ENCODE data around the gene CRYAB. TPM values are rescaled to one million over a fixed set of nuclear protein-coding genes. Genes with fewer than 3 reads are reported as not detected.

CRYAB gene
- total and polyA plus RNA-seq, 2 of the 4 experiments (the other 2 are of a cell fraction), result 6.5 to 19.5 TPM

DNA sequence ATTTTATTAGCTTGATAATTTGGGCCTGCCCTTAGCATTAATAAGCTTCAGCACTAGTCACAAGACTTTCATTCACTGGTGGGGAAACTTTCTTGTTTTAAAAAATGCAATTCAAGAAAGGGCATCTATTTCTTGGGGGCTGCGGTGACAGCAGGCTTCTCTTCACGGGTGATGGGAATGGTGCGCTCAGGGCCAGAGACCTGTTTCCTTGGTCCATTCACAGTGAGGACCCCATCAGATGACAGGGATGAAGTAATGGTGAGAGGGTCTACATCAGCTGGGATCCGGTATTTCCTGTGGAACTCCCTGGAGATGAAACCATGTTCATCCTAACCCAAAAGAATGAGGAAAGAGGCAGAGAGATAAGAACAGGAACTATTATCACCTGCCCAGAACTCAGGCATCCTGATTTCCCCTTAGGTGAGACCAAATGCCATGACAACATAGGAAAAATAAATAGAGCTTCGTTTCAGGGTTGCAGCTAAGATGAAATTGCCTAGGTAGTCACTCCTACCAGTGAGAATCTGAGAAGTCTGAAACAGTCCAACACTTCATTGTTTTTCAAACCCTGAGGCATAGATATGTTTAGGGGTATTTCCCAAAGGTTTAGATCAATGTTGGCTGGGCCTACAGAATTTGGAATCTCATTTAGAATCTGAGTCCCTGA, 2.8 kb downstream of the CRYAB start:
- Histone ChIP-seq H2BK15ac (ENCODE audit: low read depth, low read length) (no peak overlapping the region), H3K27ac (ENCODE audit: insufficient read depth, low read length) (no peak overlapping the region), H3K4me1 (ENCODE audit: control insufficient read depth, insufficient read depth, low read length) (peaks cover 32% of the 10 kb centered on the region), H3K27me3 (ENCODE audit: control insufficient read depth, insufficient read depth, low read length) (no peaks in the 10 kb centered on the region), H2AFZ (replicated peaks; ENCODE audit: low read length, poor library complexity) (no peak overlapping the region), H3K56ac (ENCODE audit: extremely low read depth, insufficient read depth, low read length) (no peak overlapping the region), H3K79me1 (ENCODE audit: low read depth in 1 of 2, low read length in 2 of 2) (peaks cover 0 to 13% of the 10 kb centered on the region in 2 experiments; a peak in 2 of 4 replicates), H3K4ac (ENCODE audit: low read depth, low read length) (no peak overlapping the region), H3K9me1 (ENCODE audit: insufficient read depth, low read length) (peaks cover 13% of the 10 kb centered on the region), H3K9me3 (ENCODE audit: control insufficient read depth, insufficient read depth, low read length) (no peaks in the 10 kb centered on the region), H4K20me1 (ENCODE audit: insufficient read depth, low read length) (no peaks in the 10 kb centered on the region), H3K9ac (ENCODE audit: low read depth, low read length) (no peak overlapping the region), H2BK120ac (ENCODE audit: low read depth, low read length) (no peak overlapping the region), H2AK5ac (ENCODE audit: low read depth, low read length) (no peak overlapping the region), H3K18ac (ENCODE audit: low read depth, low read length) (no peak overlapping the region), H3K36me3 (ENCODE audit: control insufficient read depth, insufficient read depth, low read length) (no peaks in the 10 kb centered on the region), H3K23ac (ENCODE audit: low read depth, low read length) (no peak overlapping the region), H3K14ac (replicated peaks; ENCODE audit: low read depth, low read length) (no peak overlapping the region), H4K91ac (ENCODE audit: insufficient read depth, low read depth, low read length) (no peak overlapping the region), H2BK20ac (ENCODE audit: low read depth, low read length) (no peak overlapping the region), H4K8ac (ENCODE audit: low read depth in 2 of 2, low read length in 2 of 2) (no peak overlapping the region), H3K4me3 (ENCODE audit: insufficient read depth, low read depth, low read length) (no peak overlapping the region), H2AK9ac (replicated peaks; ENCODE audit: low read depth, low read length, poor library complexity) (no peak overlapping the region), H3K4me2 (ENCODE audit: low read depth, low read length) (no peak overlapping the region), H2BK5ac (ENCODE audit: low read depth, low read length, poor library complexity, severe bottlenecking) (no peak overlapping the region), H4K5ac (ENCODE audit: low read depth, low read length) (no peak overlapping the region)
- intact Hi-C loops (cut with micrococcal nuclease) (no loop called here), in situ Hi-C loops (cut with MboI; ENCODE audit: low sequenced_read_pairs) (no loop called here), dilution Hi-C loops (cut with HindIII; ENCODE audit: low sequenced_read_pairs, unreplicated experiment) (no loop called here)
- WGBS, 2 experiments (ENCODE audit: extremely low coverage in 2 of 2, insufficient read length in 1 of 2), result no CpG with 5 or more reads among the region's 5 CpGs
- DNase-seq (no peak), ATAC-seq (ENCODE audit: low read depth) (no peak)
- ChIA-PET POLR2A (ENCODE audit: unreplicated experiment) (interaction anchor here (0.6 kb wide), 1 partner anchor 45 kb away, joined by 3 read pairs; no protein-coding TSS in a partner anchor), CTCF (interaction anchor here (0.5 kb wide), 1 partner anchor 24 kb away, joined by 4 read pairs; no protein-coding TSS in a partner anchor)
- no peak for TF ChIP-seq RCOR1 (IDR thresholded peaks at IDR 0.05; ENCODE audit: insufficient replicate concordance, low read length)
- TF ChIP-seq SMC3 (IDR thresholded peaks at IDR 0.05; ENCODE audit: low read depth, low read length), result no peak
- TF ChIP-seq MXI1 (IDR thresholded peaks at IDR 0.05; ENCODE audit: borderline replicate concordance, low read depth, low read length), result no peak
- no peak for TF ChIP-seq RAD21 (IDR thresholded peaks at IDR 0.05; ENCODE audit: low read length)
- no TSS peak for BruUV-seq (replicated peaks)
